ENCODE results near the gene DSG2.

DSG2 gene

DNA sequence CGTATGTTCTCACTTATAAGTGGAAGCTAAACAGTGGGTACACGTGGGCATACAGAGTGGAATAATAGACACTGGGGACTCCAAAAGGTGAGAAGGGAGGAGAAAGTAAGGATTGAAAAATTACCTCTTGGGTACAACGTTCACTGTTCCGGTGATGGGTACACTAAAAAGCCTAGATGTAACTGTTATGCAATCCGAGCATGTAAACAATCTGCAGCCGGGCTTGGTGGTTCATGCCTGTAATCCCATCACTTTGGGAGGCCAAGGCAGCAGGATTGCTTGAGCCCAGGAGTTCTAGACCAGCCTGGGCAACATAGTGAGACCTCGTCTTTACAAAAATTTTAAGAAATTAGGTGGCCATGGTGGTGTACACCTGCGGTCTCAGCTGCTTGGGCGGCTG lies 60.6 kb downstream of the DSG2 start:
- no peak for FAIRE-seq

DNA sequence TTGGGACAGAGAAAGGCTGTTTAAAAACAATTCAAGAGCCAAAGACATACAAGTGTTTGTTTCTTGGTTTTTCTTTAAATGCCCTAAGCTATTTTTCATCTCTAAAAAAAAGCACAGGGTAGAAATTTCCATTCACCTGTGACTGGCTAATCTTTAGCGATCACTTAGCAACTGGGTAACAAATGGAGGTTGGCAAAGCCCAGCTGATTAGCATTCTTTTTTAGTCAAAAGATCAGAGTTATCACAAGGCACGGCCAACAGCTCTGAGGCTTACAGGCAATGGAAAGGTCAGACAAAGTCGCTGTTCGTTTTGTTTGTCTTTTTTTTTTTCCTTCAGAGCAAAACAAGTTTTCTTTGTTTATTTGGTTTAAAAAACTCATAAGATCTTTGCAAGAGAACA lies 64.7 kb downstream of the DSG2 start:
- no peak for FAIRE-seq

DNA sequence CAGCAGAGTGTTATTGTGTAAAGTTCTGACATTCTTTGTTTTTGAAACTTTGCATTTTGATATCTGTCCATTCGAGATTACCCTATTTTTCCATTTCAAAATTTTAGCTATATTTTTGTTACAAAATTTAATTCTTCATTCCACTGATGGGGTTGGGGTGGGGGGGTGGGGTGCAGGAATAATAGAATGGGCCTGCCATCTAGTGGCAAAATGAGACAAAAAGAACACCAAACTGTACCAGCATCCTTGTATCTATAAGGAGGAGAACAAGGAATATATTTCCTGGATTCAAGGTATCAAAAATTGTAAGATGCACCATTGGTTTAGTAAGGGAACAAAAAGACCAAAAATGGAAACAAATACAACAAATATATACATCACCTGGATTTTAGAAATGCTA lies 65.8 kb downstream of the DSG2 start:
- FAIRE-seq = no peak

DNA sequence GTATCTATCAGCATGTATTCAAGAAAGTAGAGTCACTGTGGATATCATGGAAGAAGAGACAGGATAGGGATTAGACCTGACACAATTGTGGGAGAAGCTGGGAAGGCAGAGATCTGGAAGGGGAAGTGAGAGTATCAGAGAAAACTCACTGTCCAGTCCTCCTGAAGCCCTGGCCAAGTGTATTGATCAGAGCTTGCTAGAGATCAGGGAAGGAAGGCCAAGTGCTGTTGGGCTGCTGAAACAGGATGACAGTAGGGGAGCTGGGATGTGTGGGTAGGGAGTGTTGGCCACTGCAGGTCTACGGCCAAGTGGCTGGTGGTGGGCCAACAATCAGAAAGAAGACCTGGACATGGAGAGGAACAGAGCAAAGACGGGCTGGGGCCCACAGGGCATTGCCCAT lies 67.4 kb downstream of the DSG2 start:
- FAIRE-seq = no peak

DNA sequence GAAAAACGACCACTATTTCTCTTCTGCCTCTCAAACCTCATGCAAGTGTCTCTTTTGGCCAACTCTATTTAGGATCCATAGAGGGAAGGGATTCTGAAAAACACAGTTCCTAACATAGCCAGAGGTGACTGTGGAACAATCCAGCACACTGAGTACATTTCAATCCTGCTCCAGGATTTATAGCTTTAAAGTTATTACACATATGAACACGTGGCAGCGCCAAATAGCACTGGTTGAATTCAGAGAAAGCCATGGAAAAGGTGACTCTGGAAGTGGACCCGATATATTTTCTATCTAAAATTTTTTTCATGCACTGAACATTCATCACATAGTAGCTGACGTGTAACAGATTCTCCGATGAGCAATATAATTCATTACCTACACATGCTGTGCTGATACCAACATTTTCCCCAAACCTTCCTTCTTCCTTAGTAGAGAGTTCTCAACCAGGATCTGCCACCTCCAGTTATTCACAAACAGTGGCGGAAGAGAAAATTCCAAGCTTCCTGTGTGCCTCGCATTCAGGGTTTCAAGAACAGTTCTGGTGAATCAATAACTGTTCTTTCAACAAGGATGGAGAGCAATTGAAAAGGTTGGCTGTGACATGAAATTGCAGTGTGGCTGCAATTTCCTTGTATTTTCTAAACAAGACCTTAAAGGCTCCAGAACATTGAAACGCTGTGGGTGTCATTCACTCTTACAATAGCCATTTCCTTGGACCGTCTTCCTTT lies 68.0 kb downstream of the DSG2 start:
- no peak for FAIRE-seq

DNA sequence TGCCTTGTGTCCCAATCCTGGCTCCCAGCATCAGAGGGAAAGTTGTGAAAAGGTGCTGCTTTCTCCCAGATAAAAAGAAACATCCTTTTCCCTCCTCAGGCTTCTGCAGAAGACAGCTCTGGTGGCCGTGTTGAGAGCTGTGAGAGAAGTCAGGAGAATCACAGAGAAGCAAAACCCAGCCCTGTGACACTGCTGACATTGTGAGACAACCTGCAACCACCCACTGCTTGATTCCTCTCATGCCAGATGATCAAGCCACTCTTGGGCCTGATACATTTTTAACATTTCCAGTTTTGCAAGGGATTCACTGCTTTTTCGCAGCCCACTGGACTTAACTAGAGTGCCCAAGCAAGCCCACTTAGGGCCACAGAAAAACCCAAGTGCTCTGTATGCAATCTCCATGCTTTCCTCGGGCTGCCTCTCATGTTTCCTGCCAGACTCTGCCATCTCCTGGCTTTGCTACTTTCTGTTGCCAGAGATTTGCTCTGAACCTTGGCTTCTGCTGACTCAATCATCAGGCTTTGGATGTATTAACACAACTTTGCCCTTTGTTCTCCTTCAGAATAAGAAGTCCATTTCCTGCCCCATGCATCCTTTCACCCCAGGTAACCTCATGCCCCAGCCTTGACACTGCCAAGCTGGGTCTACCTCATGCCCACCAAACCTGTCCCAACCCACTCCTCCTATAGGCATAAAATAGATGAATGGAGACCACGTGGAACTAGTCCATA lies 68.8 kb downstream of the DSG2 start:
- no peak for FAIRE-seq

DNA sequence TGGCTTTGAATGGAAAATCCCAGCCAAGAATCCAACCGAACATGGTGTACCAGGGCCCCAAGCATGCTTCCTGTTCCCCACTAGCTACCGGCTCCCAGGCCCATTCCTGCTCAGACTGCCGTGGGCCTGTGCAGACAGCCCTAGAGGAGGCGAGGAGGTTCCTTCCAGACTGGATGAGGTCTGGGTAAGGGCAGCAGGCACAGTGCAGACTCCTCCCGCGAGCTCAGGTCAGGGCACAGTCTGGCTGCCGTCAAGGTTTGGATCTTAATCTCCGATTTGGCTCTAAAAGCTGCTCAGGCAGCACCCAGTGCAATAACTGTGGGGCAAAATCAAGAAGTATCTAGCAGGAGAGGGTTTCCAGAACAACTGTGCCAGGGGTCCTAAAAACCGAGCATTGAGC lies 74.4 kb downstream of the DSG2 start:
- FAIRE-seq = no peak

DNA sequence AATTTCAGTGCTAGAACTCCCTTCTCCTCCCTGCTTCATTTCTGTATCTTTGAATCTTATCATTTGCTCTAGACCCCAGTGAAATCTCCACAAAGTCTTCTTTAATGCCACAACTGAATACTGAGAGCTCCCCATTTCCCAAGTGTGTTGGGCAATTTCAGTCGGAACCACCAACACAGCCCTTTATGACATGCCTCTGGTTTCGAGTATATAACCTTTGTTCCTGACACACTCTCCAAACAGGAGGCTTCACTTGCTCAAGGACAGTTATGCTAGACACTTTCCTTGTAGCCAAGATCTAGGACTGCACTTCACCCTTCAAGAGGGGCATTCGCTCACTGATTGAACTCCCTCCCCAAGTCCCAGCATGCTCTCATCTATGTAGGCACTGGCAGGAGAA lies 75.1 kb downstream of the DSG2 start:
- no peak for FAIRE-seq

DNA sequence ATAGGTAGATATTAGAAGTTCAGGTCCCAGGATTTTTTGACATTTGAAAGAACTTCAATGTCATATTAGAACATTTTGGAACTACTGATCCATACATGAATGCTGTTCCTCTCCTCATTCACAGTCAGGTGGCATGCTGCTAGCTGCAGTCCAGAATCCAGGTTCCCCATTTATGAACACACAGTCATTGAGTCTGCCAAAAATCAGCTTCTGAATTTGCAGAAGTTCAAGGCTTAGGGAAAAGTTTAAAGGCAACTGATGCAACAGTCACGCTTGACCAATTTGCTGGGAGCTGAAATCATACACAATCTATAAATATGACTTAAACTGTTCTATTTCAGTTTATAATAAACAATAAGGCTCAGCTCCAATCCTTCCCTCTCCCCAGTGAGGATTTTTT lies 76.4 kb downstream of the DSG2 start:
- FAIRE-seq = no peak

DNA sequence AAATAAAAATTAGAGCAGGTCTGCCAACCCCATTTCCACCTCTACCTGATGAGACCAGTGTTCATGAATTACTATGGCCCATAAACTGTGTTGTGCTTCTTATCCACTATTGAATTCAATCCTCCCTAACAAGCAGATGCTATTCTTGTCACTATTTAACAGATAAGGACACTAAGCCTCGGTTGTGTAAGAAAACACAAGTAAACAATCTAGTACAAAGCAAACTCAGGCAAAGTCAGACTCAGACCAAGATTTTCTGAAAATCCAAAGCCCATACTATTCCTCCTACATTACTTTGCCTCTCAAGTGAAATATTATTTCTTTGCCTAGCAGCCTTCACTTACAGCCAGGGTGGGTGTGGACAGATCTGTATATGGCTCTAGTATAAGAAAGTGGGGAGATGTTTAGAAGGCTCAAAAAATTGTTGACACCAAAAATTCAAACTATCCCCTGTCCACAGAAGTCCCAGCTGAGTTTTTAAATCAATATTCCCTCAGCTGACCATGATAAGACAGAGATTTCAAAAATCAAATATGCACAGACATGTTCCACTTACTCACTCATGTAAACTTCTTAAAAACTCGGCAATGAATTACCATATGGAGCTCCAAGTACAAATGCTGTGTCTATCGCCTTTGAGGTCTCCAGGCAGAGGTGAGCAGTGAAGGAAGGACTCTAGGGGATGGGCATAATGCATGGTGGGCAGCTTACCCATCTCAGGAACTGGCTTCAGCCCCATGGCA lies 77.7 kb downstream of the DSG2 start:
- no peak for FAIRE-seq

DNA sequence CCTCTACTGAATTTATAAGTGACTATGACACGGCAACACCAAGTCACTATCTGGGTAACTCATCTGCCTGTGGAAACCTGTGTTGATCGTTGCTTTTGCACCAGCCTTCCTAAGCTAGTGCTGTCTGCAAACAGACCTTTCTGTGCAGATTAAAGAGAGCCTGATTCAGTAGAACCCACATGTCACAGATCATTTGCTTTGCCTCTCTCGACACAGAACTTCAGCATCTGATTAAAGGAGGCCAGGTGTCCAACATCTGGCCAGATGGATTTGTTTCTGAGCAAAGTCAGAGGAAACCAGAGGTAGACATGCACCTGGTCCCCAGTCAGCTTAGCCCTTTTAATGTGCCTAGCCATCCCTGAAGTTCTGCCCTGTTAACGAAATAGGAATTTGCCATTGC lies 78.7 kb downstream of the DSG2 start:
- no peak for FAIRE-seq

DNA sequence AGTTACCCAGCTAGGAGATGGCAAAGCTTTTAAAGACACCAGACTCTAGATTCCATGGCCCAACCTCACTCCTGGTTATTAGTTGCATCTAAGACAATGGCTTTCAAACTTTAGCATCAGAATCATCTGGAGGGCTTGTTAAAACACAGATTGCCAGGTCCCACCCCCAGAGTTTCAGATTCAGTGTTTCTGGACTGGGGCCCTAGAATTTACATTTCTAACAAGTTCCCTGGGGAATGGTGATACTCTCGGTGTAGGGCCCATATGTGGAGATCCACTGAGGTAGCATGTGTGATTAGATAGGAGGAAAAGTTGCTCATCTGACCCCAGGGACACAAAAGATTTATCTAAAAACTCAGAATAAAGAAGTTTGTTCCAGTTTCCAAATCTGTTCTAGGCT lies 79.2 kb downstream of the DSG2 start:
- no peak for FAIRE-seq

DNA sequence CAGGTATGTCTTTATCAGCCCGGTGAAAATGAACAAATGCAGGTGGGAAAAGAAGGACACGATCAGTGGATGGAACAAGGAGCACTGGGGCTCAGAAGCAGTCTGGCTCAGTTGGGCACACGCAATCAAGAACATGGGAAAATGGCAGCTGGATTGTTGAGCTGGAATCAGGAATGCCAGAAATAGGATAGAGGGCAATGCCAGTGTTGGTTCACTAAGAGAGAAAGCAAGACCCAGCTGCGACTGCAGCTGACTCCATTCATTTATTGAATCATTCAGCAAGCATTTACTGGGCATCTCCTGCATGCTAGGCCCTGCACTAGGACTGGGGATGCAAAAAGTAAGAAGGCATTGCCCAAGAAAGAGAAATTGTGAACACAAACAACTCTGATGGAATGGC lies 80.1 kb downstream of the DSG2 start:
- FAIRE-seq = no peak

DNA sequence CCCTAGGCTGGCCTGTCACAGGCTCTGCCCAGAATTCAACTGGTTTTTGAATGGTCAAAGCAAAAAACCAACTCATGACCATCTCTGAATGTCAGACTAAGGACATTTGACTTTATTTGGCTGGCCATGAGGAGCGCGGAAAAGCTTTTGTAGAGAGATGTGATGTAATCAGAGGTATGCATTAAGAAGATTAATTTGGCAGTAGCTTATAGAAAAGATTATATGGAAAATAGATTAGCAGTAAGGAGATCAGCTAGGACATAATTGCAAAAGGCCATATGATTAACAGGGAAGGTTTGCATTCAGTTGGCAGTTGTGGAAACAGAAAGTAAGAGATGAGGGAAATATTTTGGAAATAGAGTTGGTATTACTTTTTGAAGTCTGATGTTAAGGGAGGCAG lies 81.4 kb downstream of the DSG2 start:
- no peak for FAIRE-seq

DNA sequence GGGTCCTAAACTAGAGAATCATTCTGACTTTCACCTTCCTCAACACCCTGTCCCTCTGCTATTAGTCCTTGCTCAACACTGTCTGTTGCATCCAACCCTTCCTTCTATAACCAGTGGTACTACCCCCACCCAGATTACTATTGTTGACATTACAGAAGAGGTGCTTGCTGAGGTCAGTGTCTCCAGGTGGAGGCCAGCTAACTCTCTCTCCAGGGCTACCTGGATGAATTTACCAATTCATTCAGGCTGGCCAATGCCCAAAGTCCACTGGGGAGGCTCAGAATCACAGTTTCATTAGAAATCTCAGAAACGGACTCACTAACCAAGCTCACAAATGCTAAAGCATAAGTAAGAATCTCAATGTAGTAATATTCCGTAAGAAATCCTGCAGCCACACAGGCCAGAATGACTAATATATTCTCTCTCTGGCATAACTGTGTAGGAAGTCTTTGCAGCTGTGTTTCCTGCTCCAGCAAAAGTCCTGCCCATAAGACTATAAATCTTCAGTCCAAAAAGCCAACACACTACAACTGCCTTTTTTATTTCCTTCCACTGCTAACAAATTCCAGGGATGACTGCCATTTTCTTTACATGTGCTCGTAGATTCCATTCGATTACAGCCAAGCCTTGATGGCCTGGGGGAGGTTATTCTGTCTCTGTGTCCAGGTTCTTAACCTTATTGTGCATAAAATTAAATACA lies 83.7 kb downstream of the DSG2 start:
- FAIRE-seq = no peak

DNA sequence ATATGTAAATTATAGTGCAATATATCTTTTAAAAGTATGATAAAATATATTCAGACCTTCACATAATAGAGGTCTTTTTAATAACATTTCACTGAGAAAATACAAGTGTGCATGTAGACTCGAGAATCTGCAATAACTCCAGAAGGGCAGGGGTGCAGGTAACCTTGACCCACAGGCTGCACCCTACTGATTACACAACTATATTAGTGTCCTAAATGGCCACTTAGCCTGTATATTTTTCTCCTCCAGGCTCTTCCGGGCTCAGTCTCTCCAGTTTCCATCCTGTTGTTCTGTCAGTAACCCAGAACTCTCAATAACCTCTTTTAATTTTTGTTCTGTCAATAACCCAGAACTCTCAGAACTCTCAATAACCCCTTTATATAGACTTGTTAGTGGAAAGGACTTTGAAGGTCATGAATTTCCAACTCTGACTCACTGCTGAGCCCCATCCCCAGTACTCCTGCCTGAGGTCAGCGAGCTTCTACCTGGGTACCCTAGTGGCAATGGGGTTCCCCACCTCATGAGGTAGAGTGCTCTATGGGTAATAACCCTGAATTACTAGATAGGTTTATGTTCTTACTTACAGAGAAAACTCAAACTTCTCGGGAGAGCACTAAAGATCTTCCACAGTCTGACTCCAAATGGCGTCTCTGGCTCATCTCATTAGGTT lies 85.3 kb downstream of the DSG2 start:
- FAIRE-seq = no peak

DNA sequence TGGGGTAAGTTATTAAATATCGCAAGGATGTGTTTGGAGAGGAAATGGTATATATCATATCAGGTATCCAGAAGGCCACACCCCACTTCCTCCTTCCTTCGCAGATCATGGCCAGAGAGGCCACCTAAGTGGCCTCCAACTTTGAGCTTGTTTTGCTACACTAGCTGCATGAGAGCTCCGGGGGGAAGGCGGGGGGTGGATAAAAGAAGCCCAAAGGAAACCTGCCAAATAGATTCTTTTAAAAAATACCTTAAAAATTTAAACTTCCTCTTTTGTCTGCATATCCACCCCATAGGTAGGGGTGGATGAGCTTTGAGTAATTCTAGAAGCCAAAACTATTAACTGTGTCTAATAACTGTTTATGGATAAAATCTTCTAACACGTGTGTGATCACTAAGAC lies 88.0 kb downstream of the DSG2 start:
- FAIRE-seq = no peak

DNA sequence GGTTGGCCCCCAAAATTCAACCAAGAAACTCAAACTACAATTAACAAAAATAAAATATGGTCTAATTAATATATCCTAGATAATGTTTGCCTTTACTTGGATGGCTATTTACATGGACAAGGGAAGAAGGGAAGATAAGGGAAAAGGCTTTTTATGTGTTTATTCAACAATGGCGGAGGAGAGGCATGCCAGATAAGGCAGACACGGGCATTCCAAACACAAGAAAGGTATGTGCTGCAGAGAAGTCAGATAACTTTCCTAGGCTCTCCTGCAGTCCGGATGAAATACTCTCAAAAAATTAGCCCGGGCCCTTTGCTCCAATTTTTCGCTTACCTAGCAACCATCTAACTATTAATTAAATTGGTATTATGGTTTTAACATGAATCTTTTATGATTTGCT lies 88.6 kb downstream of the DSG2 start:
- no peak for FAIRE-seq

DNA sequence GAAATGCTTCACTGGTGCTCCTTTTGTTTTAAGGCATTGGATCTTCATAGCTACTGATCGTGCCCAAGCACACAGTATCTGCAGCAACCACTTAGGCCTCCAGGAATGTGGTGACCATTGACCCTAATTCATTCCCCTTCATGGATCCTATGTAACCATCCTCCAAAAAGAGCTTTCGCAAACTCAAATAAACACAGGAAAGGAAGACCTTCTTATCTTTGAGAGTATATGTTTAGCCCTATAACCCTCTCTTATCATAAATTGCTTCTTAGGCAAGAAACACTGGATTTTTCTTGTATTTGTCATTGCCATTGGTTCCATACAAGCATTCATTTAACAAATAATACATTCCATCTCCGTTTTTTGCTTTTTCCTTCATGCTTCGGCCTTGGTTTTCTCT lies 89.6 kb downstream of the DSG2 start:
- no peak for FAIRE-seq

DNA sequence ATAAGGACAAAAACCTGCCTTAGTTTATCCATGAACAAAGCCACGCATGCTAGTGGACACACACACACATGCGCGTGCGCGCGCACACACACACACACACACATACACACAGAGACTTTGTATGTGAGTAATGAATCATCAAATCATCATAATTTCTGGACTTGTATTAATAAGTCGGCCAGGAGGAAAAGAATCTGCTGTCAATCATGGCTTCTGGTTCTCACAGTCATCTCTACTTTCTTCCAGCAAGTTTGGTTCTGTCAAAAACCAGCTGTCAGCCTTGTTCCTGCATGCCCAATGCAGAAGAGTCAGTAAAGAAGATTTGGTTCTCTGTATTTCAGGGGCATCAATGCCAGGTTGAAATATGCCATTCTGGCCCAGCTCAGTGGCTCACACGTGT lies 92.6 kb downstream of the DSG2 start:
- no peak for FAIRE-seq

DNA sequence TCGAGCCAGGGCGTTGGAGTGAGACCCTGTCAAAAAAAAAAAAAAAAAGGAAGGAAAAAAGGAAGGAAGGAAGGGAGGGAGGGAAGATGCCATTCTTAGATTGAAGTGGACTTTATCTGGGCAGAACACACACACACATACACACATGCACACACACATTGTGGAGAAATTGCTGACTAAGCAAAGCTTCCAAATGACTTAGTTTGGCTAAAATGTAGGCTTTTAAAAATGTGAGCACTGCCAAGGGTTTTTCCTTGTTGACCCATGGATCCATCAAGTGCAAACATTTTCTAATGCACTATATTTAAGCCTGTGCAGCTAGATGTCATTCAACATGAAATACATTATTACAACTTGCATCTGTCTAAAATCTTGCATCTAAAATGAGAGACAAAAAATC lies 93.1 kb downstream of the DSG2 start:
- no peak for FAIRE-seq

DNA sequence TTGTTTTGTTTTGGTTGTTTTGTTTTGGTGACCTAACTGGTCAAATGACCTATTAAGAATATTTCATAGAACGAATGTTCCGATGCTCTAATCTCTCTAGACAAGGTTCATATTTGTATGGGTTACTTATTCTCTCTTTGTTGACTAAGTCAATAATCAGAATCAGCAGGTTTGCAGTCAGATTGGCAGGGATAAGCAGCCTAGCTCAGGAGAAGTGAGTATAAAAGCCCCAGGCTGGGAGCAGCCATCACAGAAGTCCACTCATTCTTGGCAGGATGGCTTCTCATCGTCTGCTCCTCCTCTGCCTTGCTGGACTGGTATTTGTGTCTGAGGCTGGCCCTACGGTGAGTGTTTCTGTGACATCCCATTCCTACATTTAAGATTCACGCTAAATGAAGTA lies 93.7 kb downstream of the DSG2 start, which contains the start of gene TTR:
Gene TTR (plus strand): TSS at position 250 of the 400 bp plus-strand sequence. CDS start 26 bp downstream, at position 276.
- FAIRE-seq = no peak

Measured in TTC549 (cell line).